ENCODE data around the gene MED22.
A peak's percentile ranks its signal among the peaks of the same experiment; 100 is the strongest.

DNA sequence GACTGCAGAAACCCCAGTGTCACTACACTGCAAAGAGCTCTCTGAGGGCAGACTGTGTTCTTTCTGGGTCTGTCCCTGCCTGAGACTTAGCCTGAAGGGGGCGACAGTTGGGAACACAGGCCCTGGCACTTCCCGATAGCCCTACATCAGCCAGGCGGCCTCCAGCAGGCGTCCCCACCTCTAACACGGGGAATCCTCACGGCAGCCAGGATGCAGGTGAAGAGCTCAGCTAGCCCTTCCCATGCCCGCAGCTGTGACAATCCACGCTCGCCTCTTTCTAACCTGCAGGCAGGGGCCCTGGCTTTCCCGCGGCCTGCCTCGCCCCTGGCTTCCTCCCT, 5.9 kb downstream of the MED22 start:
- TF ChIP-seq, protein P1, sequence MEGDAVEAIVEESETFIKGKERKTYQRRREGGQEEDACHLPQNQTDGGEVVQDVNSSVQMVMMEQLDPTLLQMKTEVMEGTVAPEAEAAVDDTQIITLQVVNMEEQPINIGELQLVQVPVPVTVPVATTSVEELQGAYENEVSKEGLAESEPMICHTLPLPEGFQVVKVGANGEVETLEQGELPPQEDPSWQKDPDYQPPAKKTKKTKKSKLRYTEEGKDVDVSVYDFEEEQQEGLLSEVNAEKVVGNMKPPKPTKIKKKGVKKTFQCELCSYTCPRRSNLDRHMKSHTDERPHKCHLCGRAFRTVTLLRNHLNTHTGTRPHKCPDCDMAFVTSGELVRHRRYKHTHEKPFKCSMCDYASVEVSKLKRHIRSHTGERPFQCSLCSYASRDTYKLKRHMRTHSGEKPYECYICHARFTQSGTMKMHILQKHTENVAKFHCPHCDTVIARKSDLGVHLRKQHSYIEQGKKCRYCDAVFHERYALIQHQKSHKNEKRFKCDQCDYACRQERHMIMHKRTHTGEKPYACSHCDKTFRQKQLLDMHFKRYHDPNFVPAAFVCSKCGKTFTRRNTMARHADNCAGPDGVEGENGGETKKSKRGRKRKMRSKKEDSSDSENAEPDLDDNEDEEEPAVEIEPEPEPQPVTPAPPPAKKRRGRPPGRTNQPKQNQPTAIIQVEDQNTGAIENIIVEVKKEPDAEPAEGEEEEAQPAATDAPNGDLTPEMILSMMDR (IDR thresholded peaks at IDR 0.05; ENCODE audit: low read depth, low read length, poor library complexity, severe bottlenecking), result peak; percentile 32
- no peak for TF ChIP-seq EZH2phosphoT487 (IDR thresholded peaks at IDR 0.05; ENCODE audit: borderline replicate concordance, low read length)

All from DOHH2 (cell line).